Sigmoid colon (tissue), 7 donors: ENCODE measurements around the gene CLK4. TPM values are rescaled to one million over a fixed set of nuclear protein-coding genes. Genes with fewer than 3 reads are reported as not detected.

Source experiments
- DNase-seq: peaks from one replicate; pipeline ENCODE4 v3.0.0-alpha.2; 2019
- H3K27ac ChIP-seq, 4 donors: fragments of 200-600 bp; sonication (generic); one replicate each; pipeline ENCODE4 v1.5.1; 2016 to 2019; ENCODE audit warnings: mild to moderate bottlenecking in 1 of 4
- H3K27me3 ChIP-seq, 3 donors: fragments of 200-600 bp; sonication (generic); one replicate each; pipeline ENCODE4 v1.5.1; 2019; ENCODE audit warnings: mild to moderate bottlenecking in 1 of 3
- H3K36me3 ChIP-seq, 4 donors: fragments of 200-600 bp; sonication (generic); one replicate each; pipeline ENCODE4 v1.5.1; 2016 to 2019
- H3K4me1 ChIP-seq, 4 donors: fragments of 200-600 bp; sonication (generic); one replicate each; pipeline ENCODE4 v1.5.1; 2017 to 2019
- H3K4me3 ChIP-seq, 4 donors: fragments of 200-600 bp; sonication (generic); one replicate each; pipeline ENCODE4 v1.5.1; 2017 to 2019; ENCODE audit warnings: mild to moderate bottlenecking in 2 of 4, moderate library complexity in 1 of 4
- H3K9me3 ChIP-seq, 4 donors: fragments of 200-600 bp in 3 of 4; sonication (generic) in 3 of 4; one replicate each; pipeline versions ENCODE4 v1.5.1 to v1.6.1; 2013 to 2019
- EP300 ChIP-seq, 4 donors: sonication (generic); formaldehyde crosslinking; IDR thresholded peaks; one replicate each; pipeline ENCODE4 v1.6.1; 2017; ENCODE audit warnings: antibody characterized with exemption in 4 of 4
- POLR2A ChIP-seq, 2 donors: fragments of 450-650 bp; IDR thresholded peaks; one replicate each; pipeline ENCODE4 v1.6.1; 2016; ENCODE audit warnings: antibody characterized with exemption in 2 of 2, mild to moderate bottlenecking in 2 of 2, moderate library complexity in 2 of 2
- POLR2AphosphoS5 ChIP-seq, 4 donors: sonication (generic); formaldehyde crosslinking; IDR thresholded peaks; one replicate each; pipeline ENCODE4 v1.6.1; 2017; ENCODE audit warnings: antibody characterized with exemption in 4 of 4
- WGBS, 2 donors: extraction: QIAGEN DNeasy Blood & Tissue Kit; methylation state at CpG; one replicate each; pipeline ENCODE4 v1.1.7; 2013; 5-methylcytosine and 5-hydroxymethylcytosine counted together
- intact Hi-C: fragments of 100-400 bp; cut with DNase I; formaldehyde crosslinking; loops from one replicate; pipeline ENCODE4 v1.15.1; 2023
- polyA plus RNA-seq, 3 donors: library from polyadenylated mRNA; stranded (reverse); fragments of 200-250 nt; gene quantifications; one replicate each; pipeline ENCODE4 v1.2.3, GENCODE V29; 2013
- total RNA-seq, 4 donors: library from RNA; depleted of rRNA; stranded (reverse); fragments of >200 nt; gene quantifications; one replicate each; pipeline ENCODE4 v1.1.0, GENCODE V29; 2016
- TF ChIP-seq, protein P1 (sequence below), 4 experiments: fragments of 450-650 bp in 3 of 4; fragments of 200-600 bp in 1 of 4; IDR thresholded peaks; one replicate each; pipeline ENCODE4 v1.5.1; 2016 to 2019; ENCODE audit warnings: antibody characterized with exemption in 4 of 4, mild to moderate bottlenecking in 3 of 4, moderate library complexity in 2 of 4
- donor health status: healthy with polysubstance abuse.
- donor health status: Bipolar disorder and iron deficiency.
- donor health status: healthy.

CLK4 gene
- total and polyA plus RNA-seq, 7 donors, result 5.3 to 51.8 (median 31.8) TPM

DNA sequence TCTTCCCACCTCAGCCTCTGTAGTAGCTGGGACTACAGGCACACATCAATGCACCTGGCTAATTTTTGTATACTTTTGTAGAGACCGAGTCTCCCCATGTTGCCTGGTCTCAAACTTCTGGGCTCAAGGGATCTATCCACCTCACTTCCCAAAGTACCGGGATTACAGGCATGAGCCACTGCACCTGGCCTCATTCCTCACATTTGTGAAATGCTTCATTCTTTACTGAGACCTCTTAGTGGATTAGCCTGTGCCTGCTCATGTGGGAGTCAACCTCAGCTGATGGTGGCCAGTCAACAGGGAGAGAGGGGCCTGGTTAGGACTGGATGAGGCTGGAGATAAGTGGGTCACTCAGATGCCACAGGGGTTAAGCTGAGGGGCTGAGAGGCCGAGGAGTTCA lies 37.3 kb upstream of the CLK4 start:
- 73 to 88% methylated on average over 3 of the region's 3 CpGs for WGBS, 2 donors
- Histone ChIP-seq H3K4me3 (no peak overlapping the region), H3K36me3 (no peaks in the 10 kb centered on the region), H3K27me3 (no peaks in the 10 kb centered on the region), H3K9me3 (peaks cover 0 to 3% (median 0%) of the 10 kb centered on the region in 4 donors), H3K27ac (no peak overlapping the region), H3K4me1 (no peaks in the 10 kb centered on the region)
- intact Hi-C loops, result no loop called here
- no peak for TF ChIP-seq POLR2AphosphoS5 (IDR thresholded peaks at IDR 0.05)
- TF ChIP-seq, protein P1, sequence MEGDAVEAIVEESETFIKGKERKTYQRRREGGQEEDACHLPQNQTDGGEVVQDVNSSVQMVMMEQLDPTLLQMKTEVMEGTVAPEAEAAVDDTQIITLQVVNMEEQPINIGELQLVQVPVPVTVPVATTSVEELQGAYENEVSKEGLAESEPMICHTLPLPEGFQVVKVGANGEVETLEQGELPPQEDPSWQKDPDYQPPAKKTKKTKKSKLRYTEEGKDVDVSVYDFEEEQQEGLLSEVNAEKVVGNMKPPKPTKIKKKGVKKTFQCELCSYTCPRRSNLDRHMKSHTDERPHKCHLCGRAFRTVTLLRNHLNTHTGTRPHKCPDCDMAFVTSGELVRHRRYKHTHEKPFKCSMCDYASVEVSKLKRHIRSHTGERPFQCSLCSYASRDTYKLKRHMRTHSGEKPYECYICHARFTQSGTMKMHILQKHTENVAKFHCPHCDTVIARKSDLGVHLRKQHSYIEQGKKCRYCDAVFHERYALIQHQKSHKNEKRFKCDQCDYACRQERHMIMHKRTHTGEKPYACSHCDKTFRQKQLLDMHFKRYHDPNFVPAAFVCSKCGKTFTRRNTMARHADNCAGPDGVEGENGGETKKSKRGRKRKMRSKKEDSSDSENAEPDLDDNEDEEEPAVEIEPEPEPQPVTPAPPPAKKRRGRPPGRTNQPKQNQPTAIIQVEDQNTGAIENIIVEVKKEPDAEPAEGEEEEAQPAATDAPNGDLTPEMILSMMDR (IDR thresholded peaks at IDR 0.05), result no peak
- no peak for TF ChIP-seq POLR2A (IDR thresholded peaks at IDR 0.05)
- TF ChIP-seq EP300 (IDR thresholded peaks at IDR 0.05), result no peak
- no peak for DNase-seq

- no peak for DNase-seq
- Histone ChIP-seq H3K9me3 (peaks cover 0 to 3% (median 0%) of the 10 kb centered on the region in 4 donors), H3K36me3 (no peaks in the 10 kb centered on the region), H3K4me1 (no peaks in the 10 kb centered on the region), H3K27me3 (no peaks in the 10 kb centered on the region), H3K4me3 (no peak overlapping the region), H3K27ac (no peak overlapping the region)
- intact Hi-C loops, result no loop called here
- 90 to 92% methylated on average over 10 of the region's 10 CpGs for WGBS, 2 donors
- TF ChIP-seq, protein P1 (IDR thresholded peaks at IDR 0.05), result no peak
- TF ChIP-seq POLR2AphosphoS5 (IDR thresholded peaks at IDR 0.05) (no peak), POLR2A (IDR thresholded peaks at IDR 0.05) (no peak), EP300 (IDR thresholded peaks at IDR 0.05) (no peak)
Observed at GRCh38 chr5:178662541-178662860, 35.7 kb upstream of the CLK4 start.

GRCh38 chr5:178661836-178662540 lies 35.1 kb upstream of the CLK4 start:
- DNase-seq, result no peak
- H3K4me1 ChIP-seq, result no peaks in the 10 kb centered on the region
- no peaks in the 10 kb centered on the region for H3K27me3 ChIP-seq
- intact Hi-C loops, result no loop called here
- peaks cover 0 to 3% (median 0%) of the 10 kb centered on the region in 4 donors for H3K9me3 ChIP-seq
- no peak overlapping the region for H3K4me3 ChIP-seq
- TF ChIP-seq, protein P1 (IDR thresholded peaks at IDR 0.05), result no peak
- TF ChIP-seq POLR2A (IDR thresholded peaks at IDR 0.05) (no peak), EP300 (IDR thresholded peaks at IDR 0.05) (no peak), POLR2AphosphoS5 (IDR thresholded peaks at IDR 0.05) (no peak)
- no peak overlapping the region for H3K27ac ChIP-seq
- WGBS, 2 donors, result 94% methylated on average over 21 of the region's 21 CpGs
- H3K36me3 ChIP-seq, result no peaks in the 10 kb centered on the region

- Histone ChIP-seq H3K9me3 (no peaks in the 10 kb centered on the region), H3K4me1 (peaks cover 0 to 11% (median 0%) of the 10 kb centered on the region in 4 donors), H3K27me3 (no peaks in the 10 kb centered on the region), H3K27ac (no peak overlapping the region), H3K36me3 (no peaks in the 10 kb centered on the region), H3K4me3 (no peak overlapping the region)
- TF ChIP-seq EP300 (IDR thresholded peaks at IDR 0.05), result no peak
- TF ChIP-seq POLR2AphosphoS5 (IDR thresholded peaks at IDR 0.05), result no peak
- TF ChIP-seq, protein P1 (IDR thresholded peaks at IDR 0.05), result no peak
- TF ChIP-seq POLR2A (IDR thresholded peaks at IDR 0.05), result no peak
- intact Hi-C loops, result no loop called here
- 80 to 87% methylated on average over 7 of the region's 7 CpGs for WGBS, 2 donors
- DNase-seq, result no peak
Observed at GRCh38 chr5:178651046-178651810, 24.4 kb upstream of the CLK4 start.
